ENCODE measurements around the gene NEGR1.

NEGR1 gene

GRCh38 chr1:71610476-71610875, 671.9 kb downstream of the NEGR1 start:
- H2AFZ ChIP-seq (ENCODE audit: low read depth, low read length), result no peak overlapping the region
- no peaks in the 10 kb centered on the region for H3K27me3 ChIP-seq (ENCODE audit: insufficient read depth, low read length)
- no peaks in the 10 kb centered on the region for H3K9me3 ChIP-seq (ENCODE audit: low read length)
- H3K36me3 ChIP-seq (ENCODE audit: insufficient read depth, low read length), result no peaks in the 10 kb centered on the region
- H3K4me3 ChIP-seq (ENCODE audit: low read length), result no peak overlapping the region
- no peaks in the 10 kb centered on the region for H3K4me1 ChIP-seq (ENCODE audit: insufficient read depth, low read length)

GRCh38 chr1:71603044-71603776, 679.1 kb downstream of the NEGR1 start:
- Histone ChIP-seq H3K4me3 (ENCODE audit: low read length) (no peak overlapping the region), H2AFZ (ENCODE audit: low read depth, low read length) (no peak overlapping the region), H3K4me1 (ENCODE audit: insufficient read depth, low read length) (no peaks in the 10 kb centered on the region), H3K9me3 (ENCODE audit: low read length) (no peaks in the 10 kb centered on the region), H3K36me3 (ENCODE audit: insufficient read depth, low read length) (no peaks in the 10 kb centered on the region), H3K27me3 (ENCODE audit: insufficient read depth, low read length) (no peaks in the 10 kb centered on the region)

- Histone ChIP-seq H3K4me1 (ENCODE audit: insufficient read depth, low read length) (no peaks in the 10 kb centered on the region), H3K4me3 (ENCODE audit: low read length) (no peak overlapping the region), H2AFZ (ENCODE audit: low read depth, low read length) (no peak overlapping the region), H3K27me3 (ENCODE audit: insufficient read depth, low read length) (no peaks in the 10 kb centered on the region), H3K9me3 (ENCODE audit: low read length) (no peaks in the 10 kb centered on the region), H3K36me3 (ENCODE audit: insufficient read depth, low read length) (no peaks in the 10 kb centered on the region)
These were observed 682.3 kb downstream of the NEGR1 start for GRCh38 chr1:71600023-71600422.

GRCh38 chr1:71599306-71599705, 683.0 kb downstream of the NEGR1 start:
- Histone ChIP-seq H3K4me1 (ENCODE audit: insufficient read depth, low read length) (no peaks in the 10 kb centered on the region), H2AFZ (ENCODE audit: low read depth, low read length) (no peak overlapping the region), H3K4me3 (ENCODE audit: low read length) (no peak overlapping the region), H3K9me3 (ENCODE audit: low read length) (no peaks in the 10 kb centered on the region), H3K27me3 (ENCODE audit: insufficient read depth, low read length) (no peaks in the 10 kb centered on the region), H3K36me3 (ENCODE audit: insufficient read depth, low read length) (no peaks in the 10 kb centered on the region)

GRCh38 chr1:71593523-71593922, 688.8 kb downstream of the NEGR1 start:
- Histone ChIP-seq H3K9me3 (ENCODE audit: low read length) (no peaks in the 10 kb centered on the region), H3K36me3 (ENCODE audit: insufficient read depth, low read length) (no peaks in the 10 kb centered on the region), H3K27me3 (ENCODE audit: insufficient read depth, low read length) (no peaks in the 10 kb centered on the region), H2AFZ (ENCODE audit: low read depth, low read length) (no peak overlapping the region), H3K4me3 (ENCODE audit: low read length) (no peak overlapping the region), H3K4me1 (ENCODE audit: insufficient read depth, low read length) (no peaks in the 10 kb centered on the region)

GRCh38 chr1:71592646-71593274, 689.6 kb downstream of the NEGR1 start:
- Histone ChIP-seq H3K27me3 (ENCODE audit: insufficient read depth, low read length) (no peaks in the 10 kb centered on the region), H3K9me3 (ENCODE audit: low read length) (no peaks in the 10 kb centered on the region), H3K36me3 (ENCODE audit: insufficient read depth, low read length) (no peaks in the 10 kb centered on the region), H2AFZ (ENCODE audit: low read depth, low read length) (no peak overlapping the region), H3K4me1 (ENCODE audit: insufficient read depth, low read length) (no peaks in the 10 kb centered on the region), H3K4me3 (ENCODE audit: low read length) (no peak overlapping the region)

- Histone ChIP-seq H2AFZ (ENCODE audit: low read depth, low read length) (no peak overlapping the region), H3K4me3 (ENCODE audit: low read length) (no peak overlapping the region), H3K9me3 (ENCODE audit: low read length) (no peaks in the 10 kb centered on the region), H3K36me3 (ENCODE audit: insufficient read depth, low read length) (no peaks in the 10 kb centered on the region), H3K4me1 (ENCODE audit: insufficient read depth, low read length) (no peaks in the 10 kb centered on the region), H3K27me3 (ENCODE audit: insufficient read depth, low read length) (no peaks in the 10 kb centered on the region)
These were observed 693.3 kb downstream of the NEGR1 start for GRCh38 chr1:71589005-71589404.

- Histone ChIP-seq H3K27me3 (ENCODE audit: insufficient read depth, low read length) (no peaks in the 10 kb centered on the region), H3K4me3 (ENCODE audit: low read length) (no peak overlapping the region), H3K4me1 (ENCODE audit: insufficient read depth, low read length) (no peaks in the 10 kb centered on the region), H3K36me3 (ENCODE audit: insufficient read depth, low read length) (no peaks in the 10 kb centered on the region), H3K9me3 (ENCODE audit: low read length) (no peaks in the 10 kb centered on the region), H2AFZ (ENCODE audit: low read depth, low read length) (no peak overlapping the region)
These were observed 694.4 kb downstream of the NEGR1 start for GRCh38 chr1:71587961-71588360.

- Histone ChIP-seq H2AFZ (ENCODE audit: low read depth, low read length) (no peak overlapping the region), H3K9me3 (ENCODE audit: low read length) (no peaks in the 10 kb centered on the region), H3K27me3 (ENCODE audit: insufficient read depth, low read length) (no peaks in the 10 kb centered on the region), H3K36me3 (ENCODE audit: insufficient read depth, low read length) (no peaks in the 10 kb centered on the region), H3K4me3 (ENCODE audit: low read length) (no peak overlapping the region), H3K4me1 (ENCODE audit: insufficient read depth, low read length) (no peaks in the 10 kb centered on the region)
These were observed 696.3 kb downstream of the NEGR1 start for GRCh38 chr1:71586030-71586429.

GRCh38 chr1:71583756-71584155, 698.6 kb downstream of the NEGR1 start:
- Histone ChIP-seq H3K9me3 (ENCODE audit: low read length) (no peaks in the 10 kb centered on the region), H3K27me3 (ENCODE audit: insufficient read depth, low read length) (no peaks in the 10 kb centered on the region), H2AFZ (ENCODE audit: low read depth, low read length) (no peak overlapping the region), H3K36me3 (ENCODE audit: insufficient read depth, low read length) (no peaks in the 10 kb centered on the region), H3K4me3 (ENCODE audit: low read length) (no peak overlapping the region), H3K4me1 (ENCODE audit: insufficient read depth, low read length) (no peaks in the 10 kb centered on the region)

GRCh38 chr1:71582673-71583072, 699.7 kb downstream of the NEGR1 start:
- Histone ChIP-seq H3K27me3 (ENCODE audit: insufficient read depth, low read length) (no peaks in the 10 kb centered on the region), H3K9me3 (ENCODE audit: low read length) (no peaks in the 10 kb centered on the region), H2AFZ (ENCODE audit: low read depth, low read length) (no peak overlapping the region), H3K4me3 (ENCODE audit: low read length) (no peak overlapping the region), H3K36me3 (ENCODE audit: insufficient read depth, low read length) (no peaks in the 10 kb centered on the region), H3K4me1 (ENCODE audit: insufficient read depth, low read length) (no peaks in the 10 kb centered on the region)

GRCh38 chr1:71577451-71578131, 704.7 kb downstream of the NEGR1 start:
- Histone ChIP-seq H3K9me3 (ENCODE audit: low read length) (no peaks in the 10 kb centered on the region), H2AFZ (ENCODE audit: low read depth, low read length) (no peak overlapping the region), H3K4me3 (ENCODE audit: low read length) (no peak overlapping the region), H3K36me3 (ENCODE audit: insufficient read depth, low read length) (no peaks in the 10 kb centered on the region), H3K4me1 (ENCODE audit: insufficient read depth, low read length) (no peaks in the 10 kb centered on the region), H3K27me3 (ENCODE audit: insufficient read depth, low read length) (no peaks in the 10 kb centered on the region)

- no peaks in the 10 kb centered on the region for H3K9me3 ChIP-seq (ENCODE audit: low read length)
- H2AFZ ChIP-seq (ENCODE audit: low read depth, low read length), result no peak overlapping the region
- peaks cover 9% of the 10 kb centered on the region for H3K4me1 ChIP-seq (ENCODE audit: insufficient read depth, low read length)
- H3K4me3 ChIP-seq (ENCODE audit: low read length), result no peak overlapping the region
- H3K27me3 ChIP-seq (ENCODE audit: insufficient read depth, low read length), result no peaks in the 10 kb centered on the region
- H3K36me3 ChIP-seq (ENCODE audit: insufficient read depth, low read length), result no peaks in the 10 kb centered on the region
These were observed 710.3 kb downstream of the NEGR1 start for GRCh38 chr1:71572038-71572437.
